GM12878 (cell line): ENCODE data around the gene VPREB1. TPM values are rescaled to one million over a fixed set of nuclear protein-coding genes. Genes with fewer than 3 reads are reported as not detected.
"Not testable (repeated sequence)": the region's sequence is repeated elsewhere in the genome, so short reads cannot be mapped to it uniquely, and the experiment has no call there.

Experiments used
- ATAC-seq: fragments of 200-7000 bp; cut with Tn5 transposase; 3 replicates; pipeline ENCODE4 v1.9.1; 2020; ENCODE audit warnings: mild to moderate bottlenecking, moderate library complexity
- BruUV-seq: library from RNA; stranded (reverse); fragments of 400-500 nt; replicated peaks from 2 replicates; lab custom pipeline; 2021; lab: Mats Ljungman, UMichigan
- CTCF ChIA-PET: fragments of 300-600 bp; sonication (Branson Sonifier 250); formaldehyde crosslinking; extraction: SDS; loops from one replicate; lab custom pipeline; 2021; ENCODE audit warnings: inconsistent platforms; lab: Yijun Ruan, JAX
- POLR2A ChIA-PET: fragments of 350-600 bp; formaldehyde crosslinking; extraction: SDS; loops from one replicate; lab custom pipeline; 2021; ENCODE audit warnings: inconsistent platforms; lab: Charles Lee
- RAD21 ChIA-PET: fragments of 300-600 bp; sonication (Branson Sonifier 250); formaldehyde crosslinking; loops from one replicate; lab custom pipeline; 2023; ENCODE audit warnings: antibody characterized with exemption; ENCODE audit not compliant: unreplicated experiment; lab: Charles Lee
- SMC1A ChIA-PET: fragments of 300-600 bp; sonication (Branson Sonifier 250); formaldehyde crosslinking; loops from one replicate; lab custom pipeline; 2023; ENCODE audit not compliant: unreplicated experiment, uncharacterized antibody; lab: Charles Lee
- DNase-seq: peaks from one replicate; pipeline ENCODE4 v3.0.0-alpha.2; 2011; ENCODE audit warnings: low read depth, low spot score
- FAIRE-seq: peaks from 3 replicates; lab custom pipeline; 2011; peaks lifted over from hg19 to GRCh38; lab: Jason Lieb, UNC
- H2AFZ ChIP-seq: 2 replicates; pipeline ENCODE4 v1.6.0; 2011; ENCODE audit warnings: low read depth, low read length, control low read depth; ENCODE audit not compliant: control insufficient read depth
- H3K27ac ChIP-seq: 2 replicates; pipeline ENCODE4 v1.5.1; 2011; ENCODE audit warnings: control low read depth; ENCODE audit not compliant: control insufficient read depth, insufficient read depth
- H3K27me3 ChIP-seq, 2 experiments: replicated peaks in 1 of 2; 2 replicates each; pipeline versions ENCODE4 v1.6.0 to v1.6.1; 2011; ENCODE audit warnings: low read length in 1 of 2; ENCODE audit not compliant: control insufficient read depth in 2 of 2, insufficient read depth in 2 of 2
- H3K36me3 ChIP-seq, 2 experiments: 2 replicates each; pipeline ENCODE4 v1.5.1; 2011; ENCODE audit warnings: low read length in 1 of 2; ENCODE audit not compliant: control insufficient read depth in 2 of 2, insufficient read depth in 2 of 2
- H3K4me1 ChIP-seq: 2 replicates; pipeline ENCODE4 v1.6.1; 2011; ENCODE audit warnings: mild to moderate bottlenecking, low read length, moderate library complexity, mixed read lengths; ENCODE audit not compliant: control insufficient read depth, insufficient read depth
- H3K4me2 ChIP-seq: 2 replicates; pipeline ENCODE4 v1.6.0; 2011; ENCODE audit warnings: control low read depth; ENCODE audit not compliant: control insufficient read depth, insufficient read depth
- H3K4me3 ChIP-seq: fragments of 200-600 bp; sonication (generic); 2 replicates; pipeline ENCODE4 v1.5.1; 2016
- H3K79me2 ChIP-seq: 2 replicates; pipeline ENCODE4 v1.6.0; 2011; ENCODE audit warnings: low read length; ENCODE audit not compliant: control insufficient read depth, insufficient read depth
- H3K9ac ChIP-seq: 2 replicates; pipeline ENCODE4 v1.8.0; 2011; ENCODE audit warnings: low read length, control low read depth, mixed read lengths; ENCODE audit not compliant: control insufficient read depth, insufficient read depth
- H3K9me3 ChIP-seq: replicated peaks from 3 replicates; pipeline ENCODE4 v1.5.1; 2011; ENCODE audit warnings: mild to moderate bottlenecking, low read length; ENCODE audit not compliant: control insufficient read depth, insufficient read depth
- H4K20me1 ChIP-seq: 2 replicates; pipeline ENCODE4 v1.6.0; 2011; ENCODE audit not compliant: control insufficient read depth, insufficient read depth
- BACH1 ChIP-seq: fragments of 450-650 bp; IDR thresholded peaks from 2 replicates; pipeline ENCODE4 v1.6.1; 2017; ENCODE audit warnings: mild to moderate bottlenecking, borderline replicate concordance
- CBX5 ChIP-seq: sonication (generic); IDR thresholded peaks from 2 replicates; pipeline ENCODE4 v1.6.1; 2016; ENCODE audit warnings: low read depth, moderate library complexity, mild to moderate bottlenecking, inconsistent platforms
- DPF2 ChIP-seq: fragments of 450-650 bp; IDR thresholded peaks from 2 replicates; pipeline ENCODE4 v1.6.1; 2017; ENCODE audit warnings: mild to moderate bottlenecking
- HCFC1 ChIP-seq: fragments of 150-350 bp; IDR thresholded peaks from 2 replicates; pipeline ENCODE4 v1.6.1; 2014; ENCODE audit warnings: low read length
- HDAC2 ChIP-seq: fragments of 200-600 bp; sonication (generic); IDR thresholded peaks from 2 replicates; pipeline ENCODE4 v1.6.1; 2017
- IKZF2 ChIP-seq, 2 experiments: fragments of 450-650 bp; IDR thresholded peaks; 2 replicates each; pipeline ENCODE4 v1.6.1; 2017; ENCODE audit warnings: mild to moderate bottlenecking in 2 of 2, moderate library complexity in 2 of 2
- KDM1A ChIP-seq: fragments of 200-600 bp; sonication (generic); IDR thresholded peaks from 2 replicates; pipeline ENCODE4 v1.6.1; 2016; ENCODE audit warnings: borderline replicate concordance
- NFXL1 ChIP-seq: fragments of 450-650 bp; IDR thresholded peaks from 2 replicates; pipeline ENCODE4 v1.6.1; 2017; ENCODE audit warnings: antibody characterized with exemption, mild to moderate bottlenecking, borderline replicate concordance
- NFYA ChIP-seq: IDR thresholded peaks from 2 replicates; pipeline ENCODE4 v1.6.1; 2011; ENCODE audit warnings: low read depth, mild to moderate bottlenecking, low read length, improper control_type of control experiment, borderline replicate concordance
- NR2C2 ChIP-seq: IDR thresholded peaks from 2 replicates; pipeline ENCODE4 v1.6.1; 2011; ENCODE audit warnings: borderline replicate concordance, low read depth; ENCODE audit not compliant: control insufficient read depth, insufficient read length
- SMAD5 ChIP-seq: IDR thresholded peaks from 2 replicates; pipeline ENCODE4 v1.6.1; 2016; ENCODE audit warnings: antibody characterized with exemption, low read depth
- SRF ChIP-seq, 2 experiments: IDR thresholded peaks; 2 replicates each; pipeline ENCODE4 v1.6.1; 2011; ENCODE audit warnings: low read depth in 2 of 2, low read length in 2 of 2, mild to moderate bottlenecking in 1 of 2, moderate library complexity in 1 of 2
- YBX1 ChIP-seq: fragments of 450-650 bp; IDR thresholded peaks from 2 replicates; pipeline ENCODE4 v1.6.1; 2016; ENCODE audit warnings: antibody characterized with exemption
- WGBS: methylation state at CpG from one replicate; pipeline ENCODE4 v1.1.6; 2016; ENCODE audit warnings: low lambda C conversion rate; ENCODE audit not compliant: insufficient replicate concordance, insufficient coverage; ENCODE audit errors: missing lambda C conversion rate; 5-methylcytosine and 5-hydroxymethylcytosine counted together
- in situ Hi-C: fragments of 300-500 bp; cut with MboI; formaldehyde crosslinking; loops from 9 replicates; pipeline ENCODE4 v1.14.3; 2018; ENCODE audit warnings: mixed read lengths
- intact Hi-C: fragments of 100-400 bp; cut with micrococcal nuclease; formaldehyde crosslinking; loops from one replicate; pipeline ENCODE4 v1.14.2; 2022; ENCODE audit not compliant: unreplicated experiment
- polyA plus RNA-seq, 11 experiments: library from polyadenylated mRNA; depleted of rRNA in 4 of 11; unstranded in 6 of 11; stranded (reverse) in 5 of 11; fragments of >200 nt; fragmentation: Nextera tagmentation in 4 of 11; fragmentation: Illumina TruSeq in 1 of 11; extraction: Ambion mirVana in 4 of 11; extraction: Trizol in 1 of 11; gene quantifications; 1 replicate in 1 of 11; 2 replicates in 10 of 11; pipeline versions ENCODE4 v1.2.1 to v1.2.3, GENCODE V29; 2011 to 2016; ENCODE audit warnings: inconsistent platforms in 2 of 11, missing spikeins in 2 of 11, low read depth in 1 of 11
- total RNA-seq, 4 experiments: library from RNA; depleted of rRNA in 3 of 4; stranded (reverse); fragments of >200 nt in 3 of 4; fragmentation: Illumina TruSeq in 1 of 4; extraction: Trizol in 1 of 4; gene quantifications; 2 replicates each; pipeline versions ENCODE4 v1.2.1 to v1.2.3, GENCODE V29; 2013 to 2021
- TF ChIP-seq, protein P1 (sequence below): IDR thresholded peaks from 2 replicates; pipeline ENCODE4 v1.6.1; 2011; ENCODE audit warnings: low read depth, mild to moderate bottlenecking, low read length, moderate library complexity, borderline replicate concordance; ENCODE audit errors: extremely low read depth
- TF ChIP-seq, protein P2 (sequence below): IDR thresholded peaks from 2 replicates; pipeline ENCODE4 v1.6.1; 2011; ENCODE audit warnings: borderline replicate concordance, low read depth, mild to moderate bottlenecking, moderate library complexity, mixed read lengths, low read length; ENCODE audit not compliant: insufficient read depth; ENCODE audit errors: extremely low read length
- TF ChIP-seq, protein P3 (sequence below): IDR thresholded peaks from 2 replicates; pipeline ENCODE4 v1.6.1; 2012; ENCODE audit warnings: low read depth, low read length, improper control_type of control experiment

VPREB1 gene
- total and polyA plus RNA-seq, 10 of the 15 experiments (the other 5 are each of a cell fraction or from before 2014, with no cell fraction given), result not detected

DNA sequence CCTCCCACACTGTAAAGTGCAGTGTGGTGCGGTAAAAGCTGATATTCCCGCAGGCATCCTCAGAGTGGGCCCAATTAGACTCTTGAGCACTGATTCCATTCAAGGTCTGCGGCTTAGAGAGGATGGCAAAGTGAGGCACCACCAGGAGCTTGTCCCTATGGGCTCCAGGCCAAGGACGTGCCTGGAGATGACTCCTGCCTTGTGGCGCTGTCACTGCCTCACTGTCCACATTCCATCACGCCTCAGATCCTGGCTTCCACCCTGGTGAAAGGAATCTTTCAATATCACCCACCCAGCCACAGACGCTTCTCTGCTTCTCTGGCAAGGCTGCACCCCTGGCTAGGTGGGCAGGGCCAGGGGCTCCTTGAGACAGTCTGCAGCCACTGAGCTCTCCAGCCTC is 23.5 kb upstream of the VPREB1 start:
- H3K9me3 ChIP-seq, H3K27me3 ChIP-seq, H3K4me2 ChIP-seq, H3K4me3 ChIP-seq, H3K27ac ChIP-seq, H2AFZ ChIP-seq, H3K79me2 ChIP-seq, DNase-seq, POLR2A ChIA-PET, H4K20me1 ChIP-seq, ATAC-seq, BruUV-seq, RAD21 ChIA-PET, FAIRE-seq, SMC1A ChIA-PET, intact Hi-C loops, H3K4me1 ChIP-seq, H3K36me3 ChIP-seq, in situ Hi-C loops, H3K9ac ChIP-seq, CTCF ChIA-PET: not testable (repeated sequence)
- 0% methylated on average over 1 of the region's 7 CpGs for WGBS

DNA sequence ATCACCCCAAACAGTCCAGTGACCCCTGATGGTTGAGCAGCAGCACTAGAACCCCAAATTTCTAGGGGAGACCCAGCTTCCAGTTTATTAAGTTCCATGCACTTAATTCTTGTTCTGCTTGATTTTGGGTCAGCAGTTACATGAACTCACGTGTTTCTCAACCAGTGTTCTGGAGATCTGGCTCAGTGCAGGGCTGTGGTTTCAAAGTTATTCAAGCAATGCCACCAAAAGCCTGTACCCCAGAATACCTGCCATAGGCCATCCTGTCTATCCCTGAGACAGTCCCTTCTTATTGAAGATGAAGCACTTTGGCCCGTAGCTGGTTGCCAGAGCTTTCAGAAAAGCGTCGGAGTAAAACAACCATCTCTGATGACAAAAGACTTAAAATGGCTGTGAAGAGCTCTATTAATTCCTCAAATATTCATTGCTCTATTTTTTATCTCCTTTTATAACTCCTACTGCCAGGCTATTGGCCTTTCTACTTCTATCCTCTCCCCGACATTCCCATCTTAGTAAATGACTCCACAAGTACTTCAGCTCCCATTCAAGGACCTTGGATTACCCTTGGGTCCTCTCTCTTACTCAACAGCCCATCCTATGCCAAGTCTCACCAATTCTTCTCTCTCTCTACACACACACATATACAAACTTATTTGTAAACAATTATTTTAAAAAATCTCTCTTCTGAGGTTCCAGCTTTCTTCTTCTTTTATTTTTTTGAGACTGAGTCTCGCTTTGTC is 18.0 kb upstream of the VPREB1 start:
- Histone ChIP-seq H3K79me2 (no peaks in the 10 kb centered on the region), H4K20me1 (no peaks in the 10 kb centered on the region), H3K4me3 (no peak overlapping the region), H3K27ac (no peak overlapping the region), H2AFZ (no peak overlapping the region), H3K27me3 (no peaks in the 10 kb centered on the region), H3K9me3 (no peaks in the 10 kb centered on the region), H3K36me3 (no peaks in the 10 kb centered on the region), H3K4me2 (no peak overlapping the region), H3K4me1 (no peaks in the 10 kb centered on the region), H3K9ac (no peak overlapping the region)
- ATAC-seq (no peak), DNase-seq (no peak), FAIRE-seq (no peak)
- ChIA-PET RAD21 (interaction anchor here (1.6 kb wide), 1 partner anchor 31 kb away, joined by 7 read pairs; no protein-coding TSS in a partner anchor), POLR2A (no interaction called here), SMC1A (no interaction called here), CTCF (interaction anchor here (0.6 kb wide), 1 partner anchor 74 kb away, joined by 3 read pairs; no protein-coding TSS in a partner anchor)
- in situ Hi-C loops, result no loop called here
- WGBS, result 68% methylated on average over 6 of the region's 6 CpGs
- no TSS peak for BruUV-seq
- intact Hi-C loops, result no loop called here
- TF ChIP-seq BACH1 (no peak), CBX5 (no peak), NFXL1 (no peak), SMAD5 (no peak), NFYA (no peak), SRF (IDR thresholded peaks at IDR 0.05; ENCODE audit: low read depth in 2 of 2, low read length in 2 of 2) (no peak), KDM1A (no peak), HCFC1 (no peak), YBX1 (no peak), DPF2 (no peak), HDAC2 (no peak), IKZF2 (IDR thresholded peaks at IDR 0.05) (no peak), NR2C2 (no peak)
- TF ChIP-seq, protein P1, sequence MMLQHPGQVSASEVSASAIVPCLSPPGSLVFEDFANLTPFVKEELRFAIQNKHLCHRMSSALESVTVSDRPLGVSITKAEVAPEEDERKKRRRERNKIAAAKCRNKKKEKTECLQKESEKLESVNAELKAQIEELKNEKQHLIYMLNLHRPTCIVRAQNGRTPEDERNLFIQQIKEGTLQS, result no peak
- TF ChIP-seq, protein P2, sequence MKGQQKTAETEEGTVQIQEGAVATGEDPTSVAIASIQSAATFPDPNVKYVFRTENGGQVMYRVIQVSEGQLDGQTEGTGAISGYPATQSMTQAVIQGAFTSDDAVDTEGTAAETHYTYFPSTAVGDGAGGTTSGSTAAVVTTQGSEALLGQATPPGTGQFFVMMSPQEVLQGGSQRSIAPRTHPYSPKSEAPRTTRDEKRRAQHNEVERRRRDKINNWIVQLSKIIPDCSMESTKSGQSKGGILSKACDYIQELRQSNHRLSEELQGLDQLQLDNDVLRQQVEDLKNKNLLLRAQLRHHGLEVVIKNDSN, result no peak
- TF ChIP-seq, protein P3, sequence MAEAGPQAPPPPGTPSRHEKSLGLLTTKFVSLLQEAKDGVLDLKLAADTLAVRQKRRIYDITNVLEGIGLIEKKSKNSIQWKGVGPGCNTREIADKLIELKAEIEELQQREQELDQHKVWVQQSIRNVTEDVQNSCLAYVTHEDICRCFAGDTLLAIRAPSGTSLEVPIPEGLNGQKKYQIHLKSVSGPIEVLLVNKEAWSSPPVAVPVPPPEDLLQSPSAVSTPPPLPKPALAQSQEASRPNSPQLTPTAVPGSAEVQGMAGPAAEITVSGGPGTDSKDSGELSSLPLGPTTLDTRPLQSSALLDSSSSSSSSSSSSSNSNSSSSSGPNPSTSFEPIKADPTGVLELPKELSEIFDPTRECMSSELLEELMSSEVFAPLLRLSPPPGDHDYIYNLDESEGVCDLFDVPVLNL, result no peak
